ENCODE measurements around the gene CDHR2. TPM values are rescaled to one million over a fixed set of nuclear protein-coding genes. Genes with fewer than 3 reads are reported as not detected.
A peak's percentile ranks its signal among the peaks of the same experiment; 100 is the strongest.
"Not testable (repeated sequence)": the region's sequence is repeated elsewhere in the genome, so short reads cannot be mapped to it uniquely, and the experiment has no call there.

CDHR2 gene
- polyA plus RNA-seq, 1 donor = not detected

GRCh38 chr5:176596689-176597416, 47.7 kb downstream of the CDHR2 start:
- DNase-seq (ENCODE audit: low read depth) = no peak

- no peak for DNase-seq (ENCODE audit: low read depth)
Observed at GRCh38 chr5:176597417-176598389, 48.6 kb downstream of the CDHR2 start.

GRCh38 chr5:176599749-176600430, 50.7 kb downstream of the CDHR2 start:
- DNase-seq (ENCODE audit: low read depth) = not testable (repeated sequence)

- no peak for DNase-seq (ENCODE audit: low read depth)
Observed at GRCh38 chr5:176601901-176602482, 52.9 kb downstream of the CDHR2 start.

GRCh38 chr5:176603091-176603490, 53.9 kb downstream of the CDHR2 start:
- DNase-seq (ENCODE audit: low read depth) = no peak

- DNase-seq (ENCODE audit: low read depth) = no peak
Observed at GRCh38 chr5:176606032-176606431, 56.9 kb downstream of the CDHR2 start.

- no peak for DNase-seq (ENCODE audit: low read depth)
Observed at GRCh38 chr5:176606875-176607274, 57.7 kb downstream of the CDHR2 start.

GRCh38 chr5:176608142-176608705, 59.1 kb downstream of the CDHR2 start:
- no peak for DNase-seq (ENCODE audit: low read depth)

- DNase-seq (ENCODE audit: low read depth) = no peak
Observed at GRCh38 chr5:176608937-176609723, 60.0 kb downstream of the CDHR2 start.

GRCh38 chr5:176609724-176610434, 60.7 kb downstream of the CDHR2 start, which contains the start of gene GPRIN1:
Gene GPRIN1 (minus strand): TSS chr5:176610156. CDS start chr5:176599834, 10,322 bp downstream.
- DNase-seq (ENCODE audit: low read depth) = no peak

- no peak for DNase-seq (ENCODE audit: low read depth)
Observed at GRCh38 chr5:176610435-176610773, 61.3 kb downstream of the CDHR2 start.

GRCh38 chr5:176611435-176611834, 62.3 kb downstream of the CDHR2 start:
- peak; percentile 61 for DNase-seq (ENCODE audit: low read depth)

- no peak for DNase-seq (ENCODE audit: low read depth)
Observed at GRCh38 chr5:176612008-176612407, 62.9 kb downstream of the CDHR2 start.

- no peak for DNase-seq (ENCODE audit: low read depth)
Observed at GRCh38 chr5:176612855-176613254, 63.7 kb downstream of the CDHR2 start.

- DNase-seq (ENCODE audit: low read depth) = no peak
Observed at GRCh38 chr5:176614805-176615478, 65.8 kb downstream of the CDHR2 start.

GRCh38 chr5:176616511-176616910, 67.4 kb downstream of the CDHR2 start:
- DNase-seq (ENCODE audit: low read depth) = no peak

GRCh38 chr5:176618783-176619182, 69.6 kb downstream of the CDHR2 start:
- DNase-seq (ENCODE audit: low read depth) = no peak

GRCh38 chr5:176619203-176619568, 70.0 kb downstream of the CDHR2 start:
- DNase-seq (ENCODE audit: low read depth) = no peak

- DNase-seq (ENCODE audit: low read depth) = no peak
Observed at GRCh38 chr5:176619569-176620332, 70.6 kb downstream of the CDHR2 start.
